HCT116 (cell line): Measurements from ENCODE around the gene SMARCAL1. TPM values are rescaled to one million over a fixed set of nuclear protein-coding genes. Genes with fewer than 3 reads are reported as not detected.

Source experiments
- ATAC-seq: fragments of 200-7000 bp; cut with Tn5 transposase; 2 replicates; pipeline ENCODE4 v1.9.1; 2020; ENCODE audit warnings: mild to moderate bottlenecking, moderate library complexity
- BruUV-seq: library from RNA; stranded (reverse); fragments of 400-500 nt; replicated peaks from 2 replicates; lab custom pipeline; 2021; lab: Mats Ljungman, UMichigan
- CTCF ChIA-PET: fragments of 300-600 bp; sonication (Branson Sonifier 250); formaldehyde crosslinking; loops from one replicate; lab custom pipeline; 2021; ENCODE audit warnings: antibody characterized with exemption; lab: Charles Lee
- POLR2A ChIA-PET: fragments of 300-600, 350-600 bp; sonication (Branson Sonifier 250); formaldehyde crosslinking; loops from one replicate; lab custom pipeline; 2021; ENCODE audit warnings: antibody characterized with exemption; lab: Charles Lee
- RAD21 ChIA-PET, 2 experiments: fragments of 300-600 bp; sonication (Branson Sonifier 250); formaldehyde crosslinking; loops; one replicate each; lab custom pipeline; 2023; ENCODE audit warnings: low total read pairs in 2 of 2; ENCODE audit not compliant: uncharacterized antibody in 2 of 2, unreplicated experiment in 2 of 2, low non-redundant PET in 1 of 2; lab: Charles Lee
- DNase-seq: peaks from one replicate; pipeline ENCODE4 v3.0.0-alpha.2; 2010; ENCODE audit warnings: low read depth, low spot score
- H2AFZ ChIP-seq: fragments of 200-600 bp; shearing (Covaris generic), sonication (generic); 2 replicates; pipeline ENCODE4 v1.6.1; 2017; ENCODE audit warnings: low read depth, mixed run types, mixed read lengths, antibody characterized with exemption, low read length; ENCODE audit not compliant: poor library complexity, severe bottlenecking
- H3K27ac ChIP-seq: 2 replicates; pipeline ENCODE4 v1.5.1; 2012; ENCODE audit warnings: low read depth, low read length
- H3K27me3 ChIP-seq: fragments of 200-600 bp; sonication (generic); 2 replicates; pipeline ENCODE4 v1.6.1; 2016; ENCODE audit warnings: mixed run types, low read length, mixed read lengths; ENCODE audit not compliant: insufficient read depth
- H3K36me3 ChIP-seq, 2 experiments: fragments of 200-500 bp in 1 of 2; fragments of 200-600 bp in 1 of 2; sonication (Bioruptor generic) in 1 of 2; sonication (generic) in 1 of 2; 2 replicates each; pipeline versions ENCODE4 v1.5.1 to v1.6.1; 2014 to 2016; ENCODE audit warnings: low read length in 2 of 2, inconsistent platforms in 1 of 2, mixed read lengths in 1 of 2, mixed run types in 1 of 2; ENCODE audit not compliant: insufficient read depth in 2 of 2, control insufficient read depth in 1 of 2
- H3K4me1 ChIP-seq, 2 experiments: fragments of 200-600 bp in 1 of 2; sonication (generic) in 1 of 2; 2 replicates each; pipeline versions ENCODE4 v1.5.1 to v1.6.1; 2012 to 2017; ENCODE audit warnings: low read length in 2 of 2, inconsistent platforms in 1 of 2, mild to moderate bottlenecking in 1 of 2, mixed read lengths in 1 of 2, mixed run types in 1 of 2, moderate library complexity in 1 of 2; ENCODE audit not compliant: insufficient read depth in 2 of 2, control insufficient read depth in 1 of 2
- H3K4me2 ChIP-seq: fragments of 200-600 bp; sonication (generic); 2 replicates; pipeline ENCODE4 v1.6.1; 2017; ENCODE audit warnings: mixed run types, low read length, mixed read lengths
- H3K4me3 ChIP-seq, 2 experiments: fragments of 200-600 bp in 1 of 2; sonication (generic) in 1 of 2; replicated peaks in 1 of 2; 2 replicates each; pipeline ENCODE4 v1.5.1; 2011 to 2016; ENCODE audit warnings: low read length in 2 of 2, control low read depth in 1 of 2, low read depth in 1 of 2, mild to moderate bottlenecking in 1 of 2, mixed read lengths in 1 of 2, mixed run types in 1 of 2
- H3K79me2 ChIP-seq: fragments of 200-600 bp; sonication (generic); 2 replicates; pipeline ENCODE4 v1.6.1; 2017; ENCODE audit warnings: mild to moderate bottlenecking, mixed run types, low read length, moderate library complexity, mixed read lengths; ENCODE audit not compliant: insufficient read depth
- H3K9ac ChIP-seq: fragments of 200-600 bp; sonication (generic); 2 replicates; pipeline ENCODE4 v1.6.1; 2016; ENCODE audit warnings: low read length, mixed read lengths
- H3K9me2 ChIP-seq: fragments of 200-600 bp; sonication (generic), shearing (Covaris generic); 2 replicates; pipeline ENCODE4 v1.6.1; 2017; ENCODE audit warnings: mixed run types, mild to moderate bottlenecking, moderate library complexity; ENCODE audit not compliant: insufficient read depth
- H3K9me3 ChIP-seq, 2 experiments: fragments of 200-500 bp in 1 of 2; fragments of 200-600 bp in 1 of 2; sonication (Bioruptor generic) in 1 of 2; sonication (generic) in 1 of 2; 2 replicates each; pipeline ENCODE4 v1.6.1; 2014 to 2017; ENCODE audit warnings: low read length in 2 of 2, mixed read lengths in 2 of 2, inconsistent platforms in 1 of 2, low read depth in 1 of 2, mild to moderate bottlenecking in 1 of 2, mixed run types in 1 of 2, moderate library complexity in 1 of 2; ENCODE audit not compliant: control insufficient read depth in 1 of 2, insufficient read depth in 1 of 2
- H4K20me1 ChIP-seq: fragments of 200-600 bp; sonication (generic), shearing (Covaris generic); 2 replicates; pipeline ENCODE4 v1.6.1; 2017; ENCODE audit warnings: mixed run types, mild to moderate bottlenecking, moderate library complexity; ENCODE audit not compliant: insufficient read depth
- ATF3 ChIP-seq: IDR thresholded peaks from 2 replicates; pipeline ENCODE4 v1.6.1; 2012
- CBX3 ChIP-seq: IDR thresholded peaks from 2 replicates; pipeline ENCODE4 v1.6.1; 2012; ENCODE audit warnings: low read depth
- CTCF ChIP-seq, 3 experiments: fragments of 200-600 bp in 1 of 3; sonication (generic) in 1 of 3; IDR thresholded peaks in 2 of 3; conservative IDR thresholded peaks in 1 of 3; 2 replicates each; pipeline ENCODE4 v1.5.1; 2012 to 2017; ENCODE audit warnings: low read depth in 2 of 3, low read length in 2 of 3, antibody characterized with exemption in 1 of 3, borderline replicate concordance in 1 of 3, control low read depth in 1 of 3, mild to moderate bottlenecking in 1 of 3, mixed read lengths in 1 of 3, mixed run types in 1 of 3, moderate library complexity in 1 of 3; ENCODE audit not compliant: insufficient read depth in 1 of 3
- EGR1 ChIP-seq: IDR thresholded peaks from 2 replicates; pipeline ENCODE4 v1.6.1; 2012; ENCODE audit warnings: low read depth
- EZH2 ChIP-seq: fragments of 200-600 bp; sonication (generic); IDR thresholded peaks from 2 replicates; pipeline ENCODE4 v1.6.1; 2017; ENCODE audit warnings: antibody characterized with exemption, mixed run types
- FOSL1 ChIP-seq: IDR thresholded peaks from 2 replicates; pipeline ENCODE4 v1.6.1; 2012; ENCODE audit warnings: low read depth
- JUND ChIP-seq: IDR thresholded peaks from 2 replicates; pipeline ENCODE4 v1.6.1; 2012
- POLR2A ChIP-seq: IDR thresholded peaks from 2 replicates; pipeline ENCODE4 v1.7.0; 2011; ENCODE audit warnings: borderline replicate concordance; ENCODE audit not compliant: insufficient read depth, insufficient read length; ENCODE audit errors: extremely low read depth
- RAD21 ChIP-seq: IDR thresholded peaks from 2 replicates; pipeline ENCODE4 v1.6.1; 2012; ENCODE audit warnings: low read depth, mild to moderate bottlenecking
- SIN3A ChIP-seq: IDR thresholded peaks from 2 replicates; pipeline ENCODE4 v1.6.1; 2012; ENCODE audit warnings: low read depth
- SP1 ChIP-seq: IDR thresholded peaks from 2 replicates; pipeline ENCODE4 v1.6.1; 2012; ENCODE audit warnings: low read depth
- SRF ChIP-seq: IDR thresholded peaks from 2 replicates; pipeline ENCODE4 v1.6.1; 2012; ENCODE audit warnings: low read depth
- YY1 ChIP-seq: IDR thresholded peaks from 2 replicates; pipeline ENCODE4 v1.6.1; 2011; ENCODE audit warnings: low read length, low read depth, moderate library complexity, mild to moderate bottlenecking; ENCODE audit not compliant: insufficient replicate concordance; ENCODE audit errors: extremely low read depth
- ZBTB33 ChIP-seq: IDR thresholded peaks from 2 replicates; pipeline ENCODE4 v1.6.1; 2011; ENCODE audit warnings: mild to moderate bottlenecking, low read length, moderate library complexity; ENCODE audit not compliant: insufficient replicate concordance; ENCODE audit errors: extremely low read depth
- intact Hi-C: fragments of 100-400 bp; cut with micrococcal nuclease; formaldehyde crosslinking; loops from 2 replicates; pipeline ENCODE4 v1.10.0; 2022
- total RNA-seq: library from RNA; stranded (reverse); gene quantifications from one replicate; pipeline ENCODE4 v1.2.1, GENCODE V29; 2021; ENCODE audit not compliant: unreplicated experiment

Gene SMARCAL1
- total RNA-seq, 1 experiment from 2014 or later, result 18.0 TPM

GRCh38 chr2:216418981-216419380 is 6.7 kb downstream of the SMARCAL1 start:
- CTCF ChIA-PET, result no interaction called here
- RAD21 ChIA-PET, result no interaction called here
- no peaks in the 10 kb centered on the region for H4K20me1 ChIP-seq
- intact Hi-C loops, result loop anchor here (10.0 kb wide), 1 partner anchor 266 kb away; no protein-coding TSS in a partner anchor
- no peaks in the 10 kb centered on the region for H3K9me3 ChIP-seq
- H3K9me2 ChIP-seq, result no peaks in the 10 kb centered on the region
- no peak overlapping the region for H3K9ac ChIP-seq
- no peaks in the 10 kb centered on the region for H3K4me1 ChIP-seq
- H3K4me3 ChIP-seq, result no peak overlapping the region
- no peaks in the 10 kb centered on the region for H3K27me3 ChIP-seq
- H2AFZ ChIP-seq, result no peak overlapping the region
- H3K36me3 ChIP-seq, result peaks cover 10 to 17% of the 10 kb centered on the region in 2 experiments; a peak in 2 of 4 replicates
- TF ChIP-seq JUND (no peak), EZH2 (no peak), ATF3 (no peak), POLR2A (no peak), SP1 (no peak)
- ATAC-seq, result no peak
- no peaks in the 10 kb centered on the region for H3K79me2 ChIP-seq
- BruUV-seq, result no TSS peak
- no peak overlapping the region for H3K27ac ChIP-seq
- H3K4me2 ChIP-seq, result no peak overlapping the region
- DNase-seq, result no peak
- POLR2A ChIA-PET, result no interaction called here

- no peaks in the 10 kb centered on the region for H3K27me3 ChIP-seq
- no peaks in the 10 kb centered on the region for H3K4me1 ChIP-seq
- no peak overlapping the region for H3K27ac ChIP-seq
- CTCF ChIA-PET, result no interaction called here
- no peak overlapping the region for H3K9ac ChIP-seq
- H3K79me2 ChIP-seq, result no peaks in the 10 kb centered on the region
- H3K9me3 ChIP-seq, result peaks cover 0 to 3% of the 10 kb centered on the region in 2 experiments; a peak in 1 of 4 replicates
- DNase-seq, result no peak
- no TSS peak for BruUV-seq
- no peaks in the 10 kb centered on the region for H3K9me2 ChIP-seq
- RAD21 ChIA-PET, result no interaction called here
- H3K4me2 ChIP-seq, result no peak overlapping the region
- H3K4me3 ChIP-seq, result no peak overlapping the region
- H4K20me1 ChIP-seq, result no peaks in the 10 kb centered on the region
- no peak overlapping the region for H2AFZ ChIP-seq
- H3K36me3 ChIP-seq, result peaks cover 19 to 21% of the 10 kb centered on the region in 2 experiments; a peak in 3 of 4 replicates
- POLR2A ChIA-PET, result no interaction called here
- intact Hi-C loops, result no loop called here
- ATAC-seq, result no peak
- TF ChIP-seq CTCF (IDR thresholded peaks at IDR 0.05 in 2 of 3, conservative IDR thresholded peaks at IDR 0.05 in 1 of 3; ENCODE audit: borderline replicate concordance in 1 of 3, insufficient read depth in 1 of 3, low read depth in 2 of 3, low read length in 2 of 3) (no peak), FOSL1 (no peak), ATF3 (no peak), CBX3 (no peak), POLR2A (no peak), EGR1 (no peak), SIN3A (no peak), ZBTB33 (no peak), RAD21 (no peak), SRF (no peak), SP1 (no peak), YY1 (no peak), EZH2 (no peak)
These were observed 8.2 kb downstream of the SMARCAL1 start for GRCh38 chr2:216420367-216421101.
